ENCODE data around the gene DBET. TPM values are rescaled to one million over a fixed set of nuclear protein-coding genes. Genes with fewer than 3 reads are reported as not detected.
"Not testable (repeated sequence)": the region's sequence is repeated elsewhere in the genome, so short reads cannot be mapped to it uniquely, and the experiment has no call there.

Gene DBET
- total RNA-seq, 3 donors from 2014 or later: not detected

GRCh38 chr4:190017357-190018200, 46.7 kb upstream of the DBET start:
- Histone ChIP-seq H3K27me3 (peaks cover 2 to 74% of the 10 kb centered on the region in 2 donors), H3K4me1 (no peaks in the 10 kb centered on the region), H3K36me3 (no peaks in the 10 kb centered on the region), H3K4me3 (peak overlapping the region in 1 of 3 donors; percentile 31), H3K9me3 (no peaks in the 10 kb centered on the region), H3K27ac (no peak overlapping the region)
- no peak for DNase-seq (ENCODE audit: low spot score in 2 of 2)
- intact Hi-C loops (cut with DNase I; ENCODE audit: low total_unique reads): no loop called here
- no peak for TF ChIP-seq POLR2A (IDR thresholded peaks at IDR 0.05)
- no peak for TF ChIP-seq POLR2AphosphoS5 (IDR thresholded peaks at IDR 0.05)
- TF ChIP-seq CTCF (IDR thresholded peaks at IDR 0.05): no peak

DNA sequence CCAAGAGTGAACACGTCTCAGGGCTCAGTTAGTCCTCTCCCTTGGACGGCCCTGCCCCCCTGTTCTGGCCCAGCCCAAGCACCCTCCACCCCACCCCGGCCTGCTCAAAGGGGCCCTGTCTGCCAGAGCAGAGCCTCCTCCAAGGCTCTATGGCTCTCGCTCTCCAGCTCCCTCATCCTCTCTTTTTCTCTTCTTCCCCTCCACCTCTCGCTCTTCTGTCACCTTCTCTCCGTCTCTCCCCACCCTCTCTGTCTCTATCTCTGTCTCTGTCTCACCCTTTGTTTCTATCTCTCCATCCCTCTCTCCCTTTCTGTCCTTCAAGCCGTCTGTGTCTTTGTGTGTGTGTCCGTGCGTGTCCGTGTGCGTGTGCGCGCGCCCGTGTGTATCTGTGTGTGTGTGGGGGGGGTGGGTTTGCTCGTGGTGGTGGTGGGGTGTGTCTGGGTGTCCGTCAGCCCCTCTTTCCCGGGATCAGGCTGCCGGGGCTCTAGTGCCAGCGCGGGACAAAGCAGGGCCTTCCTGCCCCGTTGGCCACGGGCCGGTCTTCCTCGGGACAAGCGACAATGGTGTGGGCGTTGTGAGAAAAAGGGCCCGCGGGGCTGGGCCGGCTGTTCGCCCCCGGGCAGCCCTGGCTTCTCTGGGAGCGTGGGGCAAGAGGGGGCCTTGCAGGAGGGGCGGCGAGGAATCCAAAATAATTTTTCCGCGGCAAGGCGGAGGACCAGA, 45.9 kb upstream of the DBET start:
- intact Hi-C loops (cut with DNase I; ENCODE audit: low total_unique reads): no loop called here
- TF ChIP-seq POLR2AphosphoS5 (IDR thresholded peaks at IDR 0.05) (no peak), POLR2A (IDR thresholded peaks at IDR 0.05) (no peak)
- peaks cover 2 to 73% of the 10 kb centered on the region in 2 donors for H3K27me3 ChIP-seq
- no peaks in the 10 kb centered on the region for H3K4me1 ChIP-seq
- no peaks in the 10 kb centered on the region for H3K9me3 ChIP-seq
- no peak overlapping the region for H3K4me3 ChIP-seq
- H3K27ac ChIP-seq: no peak overlapping the region
- H3K36me3 ChIP-seq: no peaks in the 10 kb centered on the region
- no peak for DNase-seq (ENCODE audit: low spot score in 2 of 2)

GRCh38 chr4:190019023-190019858, 45.1 kb upstream of the DBET start:
- no peaks in the 10 kb centered on the region for H3K36me3 ChIP-seq
- intact Hi-C loops (cut with DNase I; ENCODE audit: low total_unique reads): no loop called here
- TF ChIP-seq POLR2A (IDR thresholded peaks at IDR 0.05) (no peak), CTCF (IDR thresholded peaks at IDR 0.05) (no peak), POLR2AphosphoS5 (IDR thresholded peaks at IDR 0.05) (no peak)
- no peak for DNase-seq (ENCODE audit: low spot score in 2 of 2)
- H3K27me3 ChIP-seq: peaks cover 2 to 70% of the 10 kb centered on the region in 2 donors
- no peak overlapping the region for H3K27ac ChIP-seq
- no peaks in the 10 kb centered on the region for H3K4me1 ChIP-seq
- peak overlapping the region in 1 of 3 donors; percentile 19 for H3K4me3 ChIP-seq
- no peaks in the 10 kb centered on the region for H3K9me3 ChIP-seq

GRCh38 chr4:190019859-190020463, 44.3 kb upstream of the DBET start:
- H3K9me3 ChIP-seq; H3K4me3 ChIP-seq; DNase-seq (ENCODE audit: low spot score in 2 of 2); H3K4me1 ChIP-seq; H3K36me3 ChIP-seq; intact Hi-C loops (cut with DNase I; ENCODE audit: low total_unique reads); H3K27ac ChIP-seq: not testable (repeated sequence)
- peaks cover under 1 to 63% of the 10 kb centered on the region in 2 donors for H3K27me3 ChIP-seq

GRCh38 chr4:190020790-190021717, 43.2 kb upstream of the DBET start:
- Histone ChIP-seq H3K27ac (no peak overlapping the region), H3K4me1 (no peaks in the 10 kb centered on the region), H3K36me3 (no peaks in the 10 kb centered on the region), H3K9me3 (no peaks in the 10 kb centered on the region), H3K27me3 (peaks cover 0 to 52% of the 10 kb centered on the region in 2 donors), H3K4me3 (peak overlapping the region in 2 of 3 donors; percentile 35 to 60)
- intact Hi-C loops (cut with DNase I; ENCODE audit: low total_unique reads): no loop called here
- peak in 1 of 2 donors; percentile 32 for DNase-seq (ENCODE audit: low spot score in 2 of 2)
- TF ChIP-seq POLR2A (IDR thresholded peaks at IDR 0.05) (no peak), POLR2AphosphoS5 (IDR thresholded peaks at IDR 0.05) (no peak), CTCF (IDR thresholded peaks at IDR 0.05) (no peak)

DNA sequence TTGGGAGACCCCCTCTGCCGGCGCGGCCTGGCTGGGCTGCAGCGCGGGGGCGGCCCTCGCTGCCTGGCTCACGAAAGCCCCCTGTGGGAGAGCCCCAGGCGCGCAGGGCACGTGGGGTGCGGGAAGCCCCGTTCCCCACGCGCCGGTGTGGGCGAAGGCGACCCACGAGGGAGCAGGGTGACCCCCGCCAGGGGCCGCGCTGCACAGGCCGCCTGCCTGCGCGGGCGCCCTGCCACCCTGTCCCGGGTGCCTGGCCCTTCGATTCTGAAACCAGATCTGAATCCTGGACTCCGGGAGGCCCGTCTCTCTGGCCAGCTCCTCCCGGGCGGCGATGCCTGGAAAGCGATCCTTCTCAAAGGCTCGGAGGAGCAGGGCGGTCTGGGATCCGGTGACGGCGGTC, 42.3 kb upstream of the DBET start:
- H3K4me1 ChIP-seq; H3K36me3 ChIP-seq; H3K9me3 ChIP-seq; intact Hi-C loops (cut with DNase I; ENCODE audit: low total_unique reads); DNase-seq (ENCODE audit: low spot score in 2 of 2); H3K27ac ChIP-seq: not testable (repeated sequence)
- Histone ChIP-seq H3K27me3 (peaks cover 0 to 43% of the 10 kb centered on the region in 2 donors), H3K4me3 (peak overlapping the region in 2 of 3 donors; percentile 21 to 46)

GRCh38 chr4:190022614-190023281, 41.6 kb upstream of the DBET start:
- peaks cover 0 to 35% of the 10 kb centered on the region in 2 donors for H3K27me3 ChIP-seq
- DNase-seq (ENCODE audit: low spot score in 2 of 2); H3K9me3 ChIP-seq; intact Hi-C loops (cut with DNase I; ENCODE audit: low total_unique reads); H3K4me1 ChIP-seq; H3K36me3 ChIP-seq; H3K27ac ChIP-seq: not testable (repeated sequence)
- peak overlapping the region; percentile 17 to 57 (median 32) for H3K4me3 ChIP-seq

All from breast epithelium (tissue), 4 donors.